ENCODE measurements around the gene HEATR9. TPM values are rescaled to one million over a fixed set of nuclear protein-coding genes. Genes with fewer than 3 reads are reported as not detected.

Gene HEATR9
- total and polyA plus RNA-seq, 3 experiments from 2014 or later: 0.55 to 2.6 (median 2.3) TPM

- Mint-ChIP-seq H3K27ac (peak overlapping the region in 4 of 8 donors; percentile 40 to 66 (median 49)), H3K36me3 (peaks cover 0 to 66% (median 6%) of the 10 kb centered on the region in 3 donors), H3K4me3 (no peak overlapping the region), H3K4me1 (peaks cover 59 to 77% (median 77%) of the 10 kb centered on the region in 3 donors), H3K27me3 (no peaks in the 10 kb centered on the region), H3K9me3 (no peaks in the 10 kb centered on the region)
- Histone ChIP-seq H3K4me3 (ENCODE audit: low read length) (no peak overlapping the region), H3K9me3 (ENCODE audit: low read length) (no peaks in the 10 kb centered on the region), H3K27ac (ENCODE audit: low read depth, low read length) (no peak overlapping the region), H3K4me1 (ENCODE audit: insufficient read depth, low read length) (peaks cover 34% of the 10 kb centered on the region), H3K36me3 (ENCODE audit: insufficient read depth, low read length) (peaks cover 5% of the 10 kb centered on the region), H3K27me3 (ENCODE audit: insufficient read depth, low read length, poor library complexity, severe bottlenecking) (no peaks in the 10 kb centered on the region)
- ChIA-PET CTCF (interaction anchor here (0.8 to 1.2 kb wide), 3 partner anchors 8 to 53 kb away, joined by 3 to 5 read pairs (median 3); no protein-coding TSS in a partner anchor), POLR2A (interaction anchor here (0.6 kb wide), 4 partner anchors 245 to 835 kb away, joined by 3 to 6 read pairs (median 4); partner anchors contain the start of gene SLFN13)
- DNase-seq: no peak
Observed at GRCh38 chr17:35816723-35817122, 52.0 kb downstream of the HEATR9 start.

DNA sequence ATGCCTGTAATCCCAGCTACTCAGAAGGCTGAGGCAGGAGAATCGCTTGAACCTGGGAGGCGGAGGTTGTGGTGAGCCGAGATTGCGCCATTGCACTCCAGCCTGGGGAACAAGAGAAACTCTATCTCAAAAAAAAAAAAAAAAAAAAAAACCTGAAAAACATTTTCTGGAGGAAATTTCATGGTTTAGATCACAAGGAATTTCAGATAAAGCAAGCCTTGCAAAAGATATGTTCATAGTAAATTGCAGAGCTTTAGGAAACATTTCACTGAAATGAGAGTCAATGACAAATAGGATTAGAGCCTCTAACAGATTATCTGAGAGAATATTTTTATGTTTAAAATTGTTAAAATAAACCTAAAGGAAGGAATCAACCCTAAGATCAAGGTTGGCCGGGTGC lies 56.2 kb downstream of the HEATR9 start:
- no peaks in the 10 kb centered on the region for H3K36me3 ChIP-seq (ENCODE audit: insufficient read depth, low read length)
- Mint-ChIP-seq H3K9me3 (no peaks in the 10 kb centered on the region), H3K27ac (peak overlapping the region in 3 of 8 donors; percentile 17 to 75 (median 54)), H3K4me3 (peak overlapping the region in 1 of 7 donors; percentile 98), H3K4me1 (peaks cover 69 to 85% (median 79%) of the 10 kb centered on the region in 3 donors), H3K27me3 (no peaks in the 10 kb centered on the region), H3K36me3 (peaks cover 0 to 51% (median under 1%) of the 10 kb centered on the region in 3 donors)
- H3K4me3 ChIP-seq (ENCODE audit: low read length): no peak overlapping the region
- DNase-seq: no peak
- H3K27me3 ChIP-seq (ENCODE audit: insufficient read depth, low read length, poor library complexity, severe bottlenecking): no peaks in the 10 kb centered on the region
- ChIA-PET POLR2A (no interaction called here), CTCF (interaction anchor here (1.7 to 11.5 kb wide), 2 partner anchors 37 to 49 kb away, joined by 4 to 250 read pairs; partner anchors contain the start of gene C17orf50)
- peaks cover 57% of the 10 kb centered on the region for H3K4me1 ChIP-seq (ENCODE audit: insufficient read depth, low read length)
- no peaks in the 10 kb centered on the region for H3K9me3 ChIP-seq (ENCODE audit: low read length)
- no peak overlapping the region for H3K27ac ChIP-seq (ENCODE audit: low read depth, low read length)

DNA sequence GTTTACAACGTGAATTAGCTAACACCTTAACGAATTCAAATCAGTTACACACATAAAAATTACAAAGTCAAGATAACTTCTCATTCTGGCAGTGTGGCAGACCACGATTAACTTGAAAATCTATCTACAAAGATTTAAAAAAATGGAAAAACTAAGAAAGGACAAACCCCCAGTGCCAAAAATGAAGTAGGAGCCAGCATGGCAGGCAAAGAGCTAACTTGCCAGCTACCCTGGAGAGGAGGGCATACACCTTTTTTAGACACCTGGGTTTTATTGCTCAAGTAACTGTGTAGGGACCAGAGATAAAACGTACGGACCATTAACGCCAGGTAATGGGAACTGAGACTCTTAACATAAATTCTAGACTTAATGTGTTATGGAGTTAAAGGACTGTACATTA lies 56.9 kb downstream of the HEATR9 start:
- ChIA-PET POLR2A (no interaction called here), CTCF (interaction anchor here (1.7 to 11.5 kb wide), 2 partner anchors 37 to 49 kb away, joined by 4 to 250 read pairs; partner anchors contain the start of gene C17orf50)
- peak overlapping the region in 4 of 8 donors; percentile 29 to 73 (median 49) for H3K27ac Mint-ChIP-seq
- Histone ChIP-seq H3K4me3 (ENCODE audit: low read length) (no peak overlapping the region), H3K9me3 (ENCODE audit: low read length) (no peaks in the 10 kb centered on the region), H3K27me3 (ENCODE audit: insufficient read depth, low read length, poor library complexity, severe bottlenecking) (no peaks in the 10 kb centered on the region), H3K36me3 (ENCODE audit: insufficient read depth, low read length) (no peaks in the 10 kb centered on the region), H3K4me1 (ENCODE audit: insufficient read depth, low read length) (peaks cover 57% of the 10 kb centered on the region), H3K27ac (ENCODE audit: low read depth, low read length) (no peak overlapping the region)
- peaks cover 69 to 79% (median 73%) of the 10 kb centered on the region in 3 donors for H3K4me1 Mint-ChIP-seq
- no peaks in the 10 kb centered on the region for H3K9me3 Mint-ChIP-seq
- peaks cover 0 to 46% (median 0%) of the 10 kb centered on the region in 3 donors for H3K36me3 Mint-ChIP-seq
- H3K4me3 Mint-ChIP-seq: peak overlapping the region; percentile 25 to 99 (median 59)
- no peak for DNase-seq
- H3K27me3 Mint-ChIP-seq: no peaks in the 10 kb centered on the region

DNA sequence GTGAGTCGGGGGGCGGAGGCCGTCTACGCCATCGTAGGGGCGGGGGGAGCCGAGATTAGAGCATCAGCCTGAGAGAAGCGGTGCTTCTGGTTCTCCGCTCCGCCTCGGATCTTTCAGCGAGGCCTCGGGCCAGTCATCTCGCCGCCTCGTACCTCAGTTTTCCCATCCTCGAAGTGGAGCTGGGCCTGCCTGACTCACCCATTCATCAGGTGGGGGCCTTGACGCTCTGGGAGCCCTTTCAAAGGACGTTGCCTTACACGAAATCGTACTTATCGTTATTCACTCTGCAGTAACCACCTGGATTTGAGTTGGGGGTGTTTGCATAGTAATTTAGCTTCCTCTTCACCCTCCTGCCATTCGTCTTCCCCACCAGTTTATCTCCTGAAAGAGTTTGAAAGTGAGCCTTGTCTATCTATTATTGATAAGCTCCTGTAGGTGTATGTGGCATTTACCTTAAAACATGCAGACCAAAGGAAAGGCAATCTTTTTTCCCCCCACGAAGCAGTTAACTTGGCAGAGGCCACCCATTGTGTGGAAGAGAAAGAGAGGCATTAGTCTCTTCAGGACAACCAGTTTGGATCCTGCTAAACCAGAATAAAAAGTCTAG lies 58.7 kb downstream of the HEATR9 start:
- H3K4me3 Mint-ChIP-seq: peak overlapping the region; percentile 90 to 99 (median 97)
- H3K9me3 Mint-ChIP-seq: no peaks in the 10 kb centered on the region
- H3K27me3 Mint-ChIP-seq: no peaks in the 10 kb centered on the region
- H3K27ac Mint-ChIP-seq: peak overlapping the region; percentile 90 to 99 (median 97)
- Histone ChIP-seq H3K9me3 (ENCODE audit: low read length) (no peaks in the 10 kb centered on the region), H3K27me3 (ENCODE audit: insufficient read depth, low read length, poor library complexity, severe bottlenecking) (no peaks in the 10 kb centered on the region), H3K36me3 (ENCODE audit: insufficient read depth, low read length) (no peaks in the 10 kb centered on the region), H3K4me1 (ENCODE audit: insufficient read depth, low read length) (peaks cover 45% of the 10 kb centered on the region), H3K27ac (ENCODE audit: low read depth, low read length) (peak overlapping the region; percentile 83), H3K4me3 (ENCODE audit: low read length) (peak overlapping the region; percentile 83)
- peak in 1 of 5 donors; percentile 7 for DNase-seq
- H3K36me3 Mint-ChIP-seq: peaks cover 0 to 29% (median 0%) of the 10 kb centered on the region in 3 donors
- POLR2A ChIA-PET: interaction anchor here (0.8 to 3.4 kb wide), 5 partner anchors 15 to 232 kb away, joined by 3 to 66 read pairs (median 5); partner anchors contain the start of genes MMP28 and PEX12
- H3K4me1 Mint-ChIP-seq: peaks cover 52 to 61% (median 56%) of the 10 kb centered on the region in 3 donors
- CTCF ChIA-PET: interaction anchor here (0.9 to 11.5 kb wide), 12 partner anchors 13 to 725 kb away, joined by 3 to 250 read pairs (median 3); partner anchors contain the start of genes AP2B1, C17orf50, CCL5 and PIGW

GRCh38 chr17:35808962-35809854 lies 59.5 kb downstream of the HEATR9 start, which contains the start of gene TAF15:
TSS of gene TAF15 (plus strand) at chr17:35809484. CDS start at chr17:35809570, 86 bp downstream.
- Mint-ChIP-seq H3K27ac (peak within 1 kb of the TSS; percentile 90 to 99 (median 97)), H3K4me1 (peaks cover 49 to 59% (median 49%) of the 10 kb centered on the region in 3 donors), H3K27me3 (no peaks in the 10 kb centered on the region), H3K36me3 (peaks cover 0 to 27% (median 0%) of the 10 kb centered on the region in 3 donors), H3K4me3 (peak within 1 kb of the TSS; percentile 90 to 99 (median 97)), H3K9me3 (no peaks in the 10 kb centered on the region)
- Histone ChIP-seq H3K4me3 (ENCODE audit: low read length) (peak within 1 kb of the TSS; percentile 83), H3K27ac (ENCODE audit: low read depth, low read length) (peak within 1 kb of the TSS; percentile 83), H3K9me3 (ENCODE audit: low read length) (no peaks in the 10 kb centered on the region), H3K27me3 (ENCODE audit: insufficient read depth, low read length, poor library complexity, severe bottlenecking) (no peaks in the 10 kb centered on the region), H3K36me3 (ENCODE audit: insufficient read depth, low read length) (no peaks in the 10 kb centered on the region), H3K4me1 (ENCODE audit: insufficient read depth, low read length) (peaks cover 44% of the 10 kb centered on the region)
- CTCF ChIA-PET: interaction anchor here (0.8 to 11.5 kb wide), 32 partner anchors 8 to 726 kb away, joined by 3 to 250 read pairs (median 4); partner anchors contain the start of genes AP2B1, C17orf50, CCL5 and PIGW
- POLR2A ChIA-PET: interaction anchor here (0.6 to 3.4 kb wide), 22 partner anchors 12 to 746 kb away, joined by 3 to 66 read pairs (median 4); partner anchors contain the start of genes AP2B1, CCL5, MMP28 and NLE1
- peak; percentile 94 to 97 (median 97) for DNase-seq

- no peak for DNase-seq
Observed at GRCh38 chr17:35808240-35808961, 60.3 kb downstream of the HEATR9 start.

More at GRCh38 chr17:35808240-35808961, 60.3 kb downstream of the HEATR9 start:
- POLR2A ChIA-PET: interaction anchor here (0.6 to 3.4 kb wide), 18 partner anchors 12 to 745 kb away, joined by 3 to 66 read pairs (median 4); partner anchors contain the start of genes AP2B1, CCL5, MMP28 and NLE1
- no peaks in the 10 kb centered on the region for H3K9me3 ChIP-seq (ENCODE audit: low read length)
- CTCF ChIA-PET: interaction anchor here (0.8 to 11.5 kb wide), 31 partner anchors 9 to 727 kb away, joined by 3 to 250 read pairs (median 4); partner anchors contain the start of genes C17orf50, CCL5 and PIGW
- peaks cover 0 to 23% (median 0%) of the 10 kb centered on the region in 3 donors for H3K36me3 Mint-ChIP-seq
- no peaks in the 10 kb centered on the region for H3K27me3 ChIP-seq (ENCODE audit: insufficient read depth, low read length, poor library complexity, severe bottlenecking)
- peak overlapping the region; percentile 90 to 99 (median 97) for H3K4me3 Mint-ChIP-seq
- no peaks in the 10 kb centered on the region for H3K27me3 Mint-ChIP-seq
- H3K36me3 ChIP-seq (ENCODE audit: insufficient read depth, low read length): no peaks in the 10 kb centered on the region
- no peaks in the 10 kb centered on the region for H3K9me3 Mint-ChIP-seq
- H3K4me1 ChIP-seq (ENCODE audit: insufficient read depth, low read length): peaks cover 39% of the 10 kb centered on the region
- H3K27ac Mint-ChIP-seq: peak overlapping the region; percentile 90 to 99 (median 97)
- peak overlapping the region; percentile 83 for H3K27ac ChIP-seq (ENCODE audit: low read depth, low read length)
- peaks cover 43 to 51% (median 44%) of the 10 kb centered on the region in 3 donors for H3K4me1 Mint-ChIP-seq
- H3K4me3 ChIP-seq (ENCODE audit: low read length): peak overlapping the region; percentile 83

Data from CD8-positive, alpha-beta memory T cell (primary cell).